Measurements from ENCODE around the gene RIGI. TPM values are rescaled to one million over a fixed set of nuclear protein-coding genes. Genes with fewer than 3 reads are reported as not detected.

The RIGI gene
- total and polyA plus RNA-seq, 9 of the 15 experiments (the other 6 are each of a cell fraction or from before 2014, with no cell fraction given), result 0.27 to 1.1 (median 0.54) TPM

- TF ChIP-seq RERE (CRISPR knock-in tag; IDR thresholded peaks at IDR 0.05; ENCODE audit: borderline replicate concordance), result no peak
- no peak for TF ChIP-seq ILK (tag; IDR thresholded peaks at IDR 0.05; ENCODE audit: borderline replicate concordance, low read depth)
- 0 out of 2 replicates have a peak, but pooled peaks have one; percentile 25 for TF ChIP-seq ATF7 (IDR thresholded peaks at IDR 0.05)
- TF ChIP-seq HDAC8 (tag; IDR thresholded peaks at IDR 0.05), result no peak
These were observed 38.0 kb downstream of the RIGI start (continued) for GRCh38 chr9:32487981-32488380.

- no TSS peak for BruUV-seq (replicated peaks)
- no peak overlapping the region for H3K4me3 ChIP-seq
- WGBS (ENCODE audit: insufficient coverage, low coverage, missing lambda C conversion rate), result 22% methylated on average over 2 of the region's 2 CpGs
- no peaks in the 10 kb centered on the region for H3K9me3 ChIP-seq (replicated peaks; ENCODE audit: control insufficient read depth, insufficient read depth, low read depth, low read length)
- DNase-seq (ENCODE audit: extremely low read depth in 1 of 4, low spot score in 3 of 4) (no peak), ATAC-seq (no peak), FAIRE-seq (no peak)
- no peaks in the 10 kb centered on the region for H3K9me1 ChIP-seq (ENCODE audit: control insufficient read depth, insufficient read depth, low read length)
- POLR2A ChIA-PET, result no interaction called here
- no peaks in the 10 kb centered on the region for H3K4me1 ChIP-seq (replicated peaks in 1 of 2; ENCODE audit: control insufficient read depth in 2 of 2, insufficient read depth in 2 of 2, low read length in 2 of 2)
- no peak overlapping the region for H3K9ac ChIP-seq (ENCODE audit: insufficient read depth in 1 of 2, low read depth in 2 of 2, low read length in 2 of 2)
- no peaks in the 10 kb centered on the region for H3K36me3 ChIP-seq (ENCODE audit: control insufficient read depth, insufficient read depth, low read length)
- no peak overlapping the region for H2AFZ ChIP-seq (ENCODE audit: low read depth, low read length)
- in situ Hi-C loops (cut with MboI) (no loop called here), intact Hi-C loops (cut with micrococcal nuclease) (no loop called here)
- H3K4me2 ChIP-seq (ENCODE audit: insufficient read depth, low read length), result no peak overlapping the region
- no peaks in the 10 kb centered on the region for H4K20me1 ChIP-seq (replicated peaks; ENCODE audit: control insufficient read depth, insufficient read depth, low read length)
- CTCF ChIA-PET (ENCODE audit: low intra/inter-chr PET ratio), result no interaction called here
- H3K79me2 ChIP-seq (ENCODE audit: control insufficient read depth, insufficient read depth, low read length), result no peaks in the 10 kb centered on the region
- no peak overlapping the region for H3K27ac ChIP-seq (ENCODE audit: extremely low read depth, low read depth, low read length)
- H3K27me3 ChIP-seq (ENCODE audit: control insufficient read depth in 2 of 2, insufficient read depth in 2 of 2, low read length in 2 of 2), result no peaks in the 10 kb centered on the region
- TF ChIP-seq MED1 (CRISPR knock-in tag; IDR thresholded peaks at IDR 0.05; ENCODE audit: borderline replicate concordance) (no peak), PHB2 (IDR thresholded peaks at IDR 0.05; ENCODE audit: low read depth) (no peak), GTF2F1 (IDR thresholded peaks at IDR 0.05; ENCODE audit: low read depth, low read length) (no peak), ELF2 (CRISPR knock-in tag; IDR thresholded peaks at IDR 0.05) (no peak), IRF1 (CRISPR knock-in tag; IDR thresholded peaks at IDR 0.05; ENCODE audit: borderline replicate concordance) (no peak), NCOA4 (IDR thresholded peaks at IDR 0.05; ENCODE audit: partially characterized antibody) (no peak), HIVEP1 (CRISPR knock-in tag; IDR thresholded peaks at IDR 0.05) (no peak), ZNF140 (CRISPR knock-in tag; IDR thresholded peaks at IDR 0.05) (no peak), FOXM1 (IDR thresholded peaks at IDR 0.05; ENCODE audit: low read depth) (no peak), FOXM1 (CRISPR knock-in tag; IDR thresholded peaks at IDR 0.05; ENCODE audit: low read depth) (no peak), ZNF431 (CRISPR knock-in tag; IDR thresholded peaks at IDR 0.05) (no peak), FIP1L1 (IDR thresholded peaks at IDR 0.05; ENCODE audit: low read depth, low read length, poor library complexity, severe bottlenecking) (no peak)
These were observed 39.0 kb downstream of the RIGI start for GRCh38 chr9:32486839-32487562.
